Duodenal mucosa (tissue), 2 donors: Measurements from ENCODE around the gene STAM.

Source experiments
- H3K27ac ChIP-seq: one replicate; pipeline ENCODE4 v1.7.0; 2013; ENCODE audit warnings: low read depth, low read length
- H3K27me3 ChIP-seq, 2 donors: one replicate each; pipeline ENCODE4 v1.7.0; 2013; ENCODE audit warnings: low read length in 2 of 2, control low read depth in 1 of 2; ENCODE audit not compliant: insufficient read depth in 2 of 2, control insufficient read depth in 1 of 2
- H3K36me3 ChIP-seq, 2 donors: one replicate each; pipeline ENCODE4 v1.7.0; 2013; ENCODE audit warnings: low read length in 2 of 2, control low read depth in 1 of 2; ENCODE audit not compliant: insufficient read depth in 2 of 2, control insufficient read depth in 1 of 2
- H3K4me1 ChIP-seq, 2 donors: one replicate each; pipeline ENCODE4 v1.7.0; 2013; ENCODE audit warnings: low read length in 2 of 2, control low read depth in 1 of 2; ENCODE audit not compliant: insufficient read depth in 2 of 2, control insufficient read depth in 1 of 2
- H3K4me3 ChIP-seq, 2 donors: one replicate each; pipeline ENCODE4 v1.7.0; 2013; ENCODE audit warnings: low read length in 2 of 2, low read depth in 1 of 2
- H3K9ac ChIP-seq, 2 donors: one replicate each; pipeline ENCODE4 v1.7.0; 2013; ENCODE audit warnings: low read length in 2 of 2, low read depth in 1 of 2
- H3K9me3 ChIP-seq, 2 donors: one replicate each; pipeline ENCODE4 v1.7.0; 2013; ENCODE audit warnings: low read length in 2 of 2, control low read depth in 1 of 2; ENCODE audit not compliant: control insufficient read depth in 1 of 2

The STAM gene

GRCh38 chr10:17643755-17644484 is at the start of gene STAM:
TSS of gene STAM (plus strand) at chr10:17644151. CDS start at chr10:17644340, 189 bp downstream.
- Histone ChIP-seq H3K9me3 (peaks cover 0 to 4% of the 10 kb centered on the region in 2 donors), H3K27ac (peak within 1 kb of the TSS; percentile 94), H3K27me3 (no peaks in the 10 kb centered on the region), H3K4me3 (peak within 1 kb of the TSS; percentile 99 to 100), H3K36me3 (no peaks in the 10 kb centered on the region), H3K4me1 (peaks cover 28 to 32% of the 10 kb centered on the region in 2 donors), H3K9ac (peak within 1 kb of the TSS; percentile 95 to 99)

GRCh38 chr10:17597386-17597785 is 46.6 kb upstream of the STAM start:
- H3K9ac ChIP-seq = no peak overlapping the region
- no peak overlapping the region for H3K4me3 ChIP-seq
- H3K36me3 ChIP-seq = no peaks in the 10 kb centered on the region
- no peaks in the 10 kb centered on the region for H3K4me1 ChIP-seq
- H3K27me3 ChIP-seq = no peaks in the 10 kb centered on the region
- no peak overlapping the region for H3K27ac ChIP-seq
- H3K9me3 ChIP-seq = no peaks in the 10 kb centered on the region

- no peak overlapping the region for H3K27ac ChIP-seq
- H3K4me3 ChIP-seq = no peak overlapping the region
- no peaks in the 10 kb centered on the region for H3K36me3 ChIP-seq
- no peaks in the 10 kb centered on the region for H3K27me3 ChIP-seq
- H3K9me3 ChIP-seq = no peaks in the 10 kb centered on the region
- no peaks in the 10 kb centered on the region for H3K4me1 ChIP-seq
- no peak overlapping the region for H3K9ac ChIP-seq
Observed at GRCh38 chr10:17599089-17599488, 44.9 kb upstream of the STAM start.

- no peak overlapping the region for H3K4me3 ChIP-seq
- H3K4me1 ChIP-seq = no peaks in the 10 kb centered on the region
- H3K9ac ChIP-seq = no peak overlapping the region
Observed at GRCh38 chr10:17605936-17606335, 38.0 kb upstream of the STAM start.

GRCh38 chr10:17606547-17607040 is 37.4 kb upstream of the STAM start:
- Histone ChIP-seq H3K4me1 (no peaks in the 10 kb centered on the region), H3K27me3 (no peaks in the 10 kb centered on the region), H3K36me3 (no peaks in the 10 kb centered on the region), H3K27ac (no peak overlapping the region), H3K9ac (no peak overlapping the region), H3K9me3 (no peaks in the 10 kb centered on the region), H3K4me3 (no peak overlapping the region)

More at GRCh38 chr10:17605936-17606335, 38.0 kb upstream of the STAM start:
- H3K27me3 ChIP-seq = no peaks in the 10 kb centered on the region
- no peak overlapping the region for H3K27ac ChIP-seq
- no peaks in the 10 kb centered on the region for H3K9me3 ChIP-seq
- H3K36me3 ChIP-seq = no peaks in the 10 kb centered on the region

GRCh38 chr10:17607060-17607459 is 36.9 kb upstream of the STAM start:
- Histone ChIP-seq H3K27me3 (no peaks in the 10 kb centered on the region), H3K9me3 (no peaks in the 10 kb centered on the region), H3K4me3 (no peak overlapping the region), H3K9ac (peak overlapping the region in 1 of 2 donors; percentile 18), H3K27ac (no peak overlapping the region), H3K4me1 (no peaks in the 10 kb centered on the region), H3K36me3 (no peaks in the 10 kb centered on the region)

GRCh38 chr10:17607603-17608332 is 36.2 kb upstream of the STAM start:
- H3K9me3 ChIP-seq = no peaks in the 10 kb centered on the region
- no peaks in the 10 kb centered on the region for H3K27me3 ChIP-seq
- no peaks in the 10 kb centered on the region for H3K4me1 ChIP-seq
- H3K9ac ChIP-seq = peak overlapping the region in 1 of 2 donors; percentile 18
- H3K4me3 ChIP-seq = no peak overlapping the region
- H3K27ac ChIP-seq = no peak overlapping the region
- no peaks in the 10 kb centered on the region for H3K36me3 ChIP-seq

- Histone ChIP-seq H3K27me3 (no peaks in the 10 kb centered on the region), H3K9me3 (no peaks in the 10 kb centered on the region), H3K4me1 (no peaks in the 10 kb centered on the region), H3K36me3 (no peaks in the 10 kb centered on the region), H3K9ac (no peak overlapping the region), H3K4me3 (no peak overlapping the region), H3K27ac (no peak overlapping the region)
Observed at GRCh38 chr10:17609523-17610079, 34.4 kb upstream of the STAM start.

GRCh38 chr10:17616403-17617030 is 27.4 kb upstream of the STAM start:
- H3K9ac ChIP-seq = peak overlapping the region in 1 of 2 donors; percentile 35
- no peaks in the 10 kb centered on the region for H3K9me3 ChIP-seq
- H3K4me3 ChIP-seq = peak overlapping the region; percentile 63 to 86
- H3K27me3 ChIP-seq = no peaks in the 10 kb centered on the region
- no peaks in the 10 kb centered on the region for H3K36me3 ChIP-seq
- H3K4me1 ChIP-seq = peaks cover 0 to 8% of the 10 kb centered on the region in 2 donors
- H3K27ac ChIP-seq = no peak overlapping the region
